Measurements from ENCODE around the gene LY6G5C.
A peak's percentile ranks its signal among the peaks of the same experiment; 100 is the strongest.

The LY6G5C gene

DNA sequence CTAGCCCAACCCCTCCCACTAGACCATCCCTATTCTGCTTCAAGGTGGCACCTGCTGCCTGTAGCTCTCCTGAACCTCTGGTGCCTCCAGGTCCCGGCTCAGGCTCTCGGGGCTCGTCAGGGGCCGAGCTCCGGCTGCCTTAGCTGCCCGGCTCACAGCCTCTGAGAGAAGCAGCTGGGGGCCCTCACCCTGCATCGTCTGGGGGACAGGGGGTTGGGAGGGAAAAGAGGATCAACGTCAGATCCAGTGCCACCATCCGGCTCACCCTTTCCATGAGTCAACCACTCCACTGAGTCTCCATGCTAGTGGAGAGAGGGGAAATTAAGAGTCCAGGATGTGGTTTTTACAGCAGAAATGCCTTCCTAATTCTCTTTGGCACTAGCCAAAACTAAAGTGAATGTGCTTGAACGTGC is 41.4 kb downstream of the LY6G5C start:
- no peak overlapping the region for H3K4me3 ChIP-seq (ENCODE audit: control insufficient read depth, low read depth, low read length)
- TF ChIP-seq, protein P1, sequence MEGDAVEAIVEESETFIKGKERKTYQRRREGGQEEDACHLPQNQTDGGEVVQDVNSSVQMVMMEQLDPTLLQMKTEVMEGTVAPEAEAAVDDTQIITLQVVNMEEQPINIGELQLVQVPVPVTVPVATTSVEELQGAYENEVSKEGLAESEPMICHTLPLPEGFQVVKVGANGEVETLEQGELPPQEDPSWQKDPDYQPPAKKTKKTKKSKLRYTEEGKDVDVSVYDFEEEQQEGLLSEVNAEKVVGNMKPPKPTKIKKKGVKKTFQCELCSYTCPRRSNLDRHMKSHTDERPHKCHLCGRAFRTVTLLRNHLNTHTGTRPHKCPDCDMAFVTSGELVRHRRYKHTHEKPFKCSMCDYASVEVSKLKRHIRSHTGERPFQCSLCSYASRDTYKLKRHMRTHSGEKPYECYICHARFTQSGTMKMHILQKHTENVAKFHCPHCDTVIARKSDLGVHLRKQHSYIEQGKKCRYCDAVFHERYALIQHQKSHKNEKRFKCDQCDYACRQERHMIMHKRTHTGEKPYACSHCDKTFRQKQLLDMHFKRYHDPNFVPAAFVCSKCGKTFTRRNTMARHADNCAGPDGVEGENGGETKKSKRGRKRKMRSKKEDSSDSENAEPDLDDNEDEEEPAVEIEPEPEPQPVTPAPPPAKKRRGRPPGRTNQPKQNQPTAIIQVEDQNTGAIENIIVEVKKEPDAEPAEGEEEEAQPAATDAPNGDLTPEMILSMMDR (conservative IDR thresholded peaks at IDR 0.05; ENCODE audit: control insufficient read depth, insufficient read depth, low read depth, low read length), result no peak
- peak; percentile 73 for DNase-seq (ENCODE audit: low read depth)

GRCh38 chr6:31639043-31639442 is 41.8 kb downstream of the LY6G5C start:
- no peak for DNase-seq (ENCODE audit: low read depth)
- H3K4me3 ChIP-seq (ENCODE audit: control insufficient read depth, low read depth, low read length), result no peak overlapping the region
- TF ChIP-seq, protein P1 (conservative IDR thresholded peaks at IDR 0.05; ENCODE audit: control insufficient read depth, insufficient read depth, low read depth, low read length), result no peak

DNA sequence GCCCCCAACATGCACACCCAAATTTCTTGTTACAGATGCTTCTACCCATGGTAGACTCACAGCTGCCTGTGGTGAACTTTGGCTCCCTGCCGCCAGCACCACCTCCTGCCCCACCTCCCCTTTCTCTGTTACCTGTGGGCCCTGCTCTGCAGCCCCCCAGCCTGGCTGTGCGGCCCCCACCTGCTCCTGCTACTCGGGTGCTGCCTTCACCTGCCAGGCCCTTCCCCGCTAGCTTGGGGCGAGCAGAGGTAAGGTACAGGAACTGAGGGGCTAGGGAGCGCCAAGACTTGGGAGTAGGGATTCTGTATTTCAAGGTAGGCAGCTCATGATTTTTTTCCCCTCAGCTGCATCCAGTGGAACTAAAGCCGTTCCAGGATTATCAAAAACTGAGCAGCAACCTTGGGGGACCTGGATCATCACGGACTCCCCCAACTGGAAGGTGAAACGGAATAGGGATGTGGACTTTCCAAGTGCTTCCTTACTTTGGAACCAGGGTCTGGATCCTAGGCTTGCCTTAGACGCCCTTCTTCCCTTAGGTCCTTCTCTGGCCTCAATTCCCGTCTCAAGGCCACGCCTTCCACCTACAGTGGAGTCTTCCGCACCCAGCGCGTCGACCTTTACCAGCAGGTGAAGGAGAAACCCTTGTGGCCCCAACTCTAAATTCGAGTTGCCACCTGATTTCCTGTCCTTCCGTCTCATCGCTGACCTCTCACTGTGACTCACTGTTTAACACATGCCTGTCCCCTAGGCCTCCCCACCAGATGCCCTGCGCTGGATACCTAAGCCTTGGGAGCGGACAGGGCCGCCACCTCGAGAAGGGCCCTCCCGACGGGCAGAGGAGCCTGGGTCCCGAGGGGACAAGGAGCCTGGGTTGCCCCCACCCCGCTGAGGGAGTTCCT is 43.9 kb downstream of the LY6G5C start:
- H3K4me3 ChIP-seq (ENCODE audit: control insufficient read depth, low read depth, low read length), result no peak overlapping the region
- TF ChIP-seq, protein P1 (conservative IDR thresholded peaks at IDR 0.05; ENCODE audit: control insufficient read depth, insufficient read depth, low read depth, low read length), result no peak
- DNase-seq (ENCODE audit: low read depth), result no peak

GRCh38 chr6:31634969-31635575 is 45.8 kb downstream of the LY6G5C start:
- no peak overlapping the region for H3K4me3 ChIP-seq (ENCODE audit: control insufficient read depth, low read depth, low read length)
- TF ChIP-seq, protein P1 (conservative IDR thresholded peaks at IDR 0.05; ENCODE audit: control insufficient read depth, insufficient read depth, low read depth, low read length), result no peak
- no peak for DNase-seq (ENCODE audit: low read depth)

- no peak overlapping the region for H3K4me3 ChIP-seq (ENCODE audit: control insufficient read depth, low read depth, low read length)
- TF ChIP-seq, protein P1 (conservative IDR thresholded peaks at IDR 0.05; ENCODE audit: control insufficient read depth, insufficient read depth, low read depth, low read length), result no peak
These were observed 46.7 kb downstream of the LY6G5C start for GRCh38 chr6:31634131-31634530.

DNA sequence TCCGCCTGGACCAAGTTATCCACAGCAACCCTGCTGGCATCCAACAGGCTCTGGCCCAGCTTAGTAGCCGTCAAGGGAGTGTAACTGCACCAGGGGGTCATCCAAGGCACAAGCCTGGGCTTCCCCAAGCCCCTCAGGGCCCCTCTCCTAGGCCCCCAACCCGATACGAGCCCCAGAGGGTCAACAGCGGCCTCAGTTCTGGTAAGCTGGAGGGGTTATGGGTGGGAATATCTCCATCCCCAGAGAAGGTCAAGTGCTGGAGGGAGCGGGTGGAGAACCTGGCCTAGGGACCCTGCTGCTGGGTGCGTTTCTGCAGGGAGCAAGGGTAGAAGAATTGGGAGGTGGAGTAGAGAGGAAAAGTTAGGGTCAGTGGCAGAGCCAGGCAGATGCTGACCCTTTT is 47.4 kb downstream of the LY6G5C start:
- no peak for DNase-seq (ENCODE audit: low read depth)
- TF ChIP-seq, protein P1 (conservative IDR thresholded peaks at IDR 0.05; ENCODE audit: control insufficient read depth, insufficient read depth, low read depth, low read length), result no peak
- no peak overlapping the region for H3K4me3 ChIP-seq (ENCODE audit: control insufficient read depth, low read depth, low read length)

More at GRCh38 chr6:31634131-31634530, 46.7 kb downstream of the LY6G5C start:
- peak; percentile 72 for DNase-seq (ENCODE audit: low read depth)
